Measurements from ENCODE around the gene MOV10.

The MOV10 gene

DNA sequence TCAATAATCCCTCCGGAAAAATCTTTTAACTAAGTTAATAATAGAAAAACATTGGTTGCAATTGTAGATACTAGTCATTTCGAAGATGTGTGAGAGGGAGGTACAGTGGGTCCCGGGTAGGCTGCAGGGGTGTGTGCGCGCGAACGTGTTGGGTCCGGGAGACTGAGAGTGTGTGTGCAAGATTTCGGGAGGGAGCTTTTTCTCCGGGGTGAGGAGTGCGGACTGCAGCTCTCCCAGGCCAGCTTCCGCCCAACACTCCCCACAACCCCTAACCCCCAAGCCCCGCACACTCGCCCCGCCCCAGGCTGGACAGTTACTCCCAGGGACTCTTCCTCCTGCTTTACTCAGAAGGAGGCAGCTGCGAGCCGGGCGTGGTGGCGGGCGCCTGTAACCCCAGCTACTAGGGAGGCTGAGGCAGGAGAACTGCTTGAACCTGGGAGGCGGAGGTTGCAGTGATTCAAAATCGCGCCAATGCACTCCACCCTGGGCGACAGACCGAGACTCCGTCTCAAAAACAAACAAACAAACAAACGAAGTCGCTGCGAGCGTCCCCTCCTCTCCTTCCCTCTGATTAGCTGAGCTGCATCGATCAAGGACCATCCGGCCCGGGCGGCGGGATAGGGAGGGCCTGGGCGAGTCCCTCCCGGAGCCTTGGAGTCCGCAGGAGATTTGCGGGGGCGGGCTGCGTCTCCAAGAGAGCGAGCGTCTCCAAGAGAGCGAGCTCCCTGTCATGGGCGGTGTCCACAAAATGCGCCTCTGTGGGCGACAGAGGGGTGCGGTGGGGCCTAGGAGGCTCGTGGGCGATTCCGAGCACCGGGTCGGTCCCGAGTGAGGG is 68.9 kb downstream of the MOV10 start:
- DNase-seq: no peak

DNA sequence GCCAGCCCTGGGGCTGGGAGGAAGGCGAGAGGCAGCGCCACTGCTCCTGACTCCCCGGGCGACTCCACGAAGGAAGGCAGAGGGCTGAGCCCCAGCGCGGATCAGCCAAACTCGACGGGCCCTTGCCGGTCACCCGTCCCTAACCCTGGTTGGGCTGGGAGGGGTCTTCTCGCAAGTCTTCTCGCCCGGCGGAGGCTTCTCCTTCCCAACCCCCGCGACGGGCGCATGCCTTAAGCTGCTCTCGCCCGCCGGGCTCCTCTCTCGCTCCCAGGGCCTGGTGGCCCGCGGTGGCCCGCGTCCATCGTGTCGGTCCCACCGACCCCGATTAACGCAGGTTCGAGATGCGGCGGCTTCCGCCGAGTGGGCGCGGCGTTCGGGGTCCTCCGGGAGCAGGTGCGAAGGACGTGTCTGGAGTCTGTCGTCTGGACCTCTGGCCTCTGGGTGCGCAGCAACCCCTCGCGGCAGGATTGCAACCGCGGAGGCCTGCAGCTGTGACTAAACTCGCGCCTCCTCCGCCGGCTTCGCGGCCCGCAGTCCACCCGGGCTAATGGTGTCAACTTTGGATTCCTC is 69.6 kb downstream of the MOV10 start:
- DNase-seq: no peak

- DNase-seq: no peak
Measured at GRCh38 chr1:112748396-112748795, 73.9 kb downstream of the MOV10 start.
